ENCODE data around the gene LRMDA.

- no peak for TF ChIP-seq CTCF (IDR thresholded peaks at IDR 0.05)
- no peak for TF ChIP-seq EZH2 (IDR thresholded peaks at IDR 0.05; ENCODE audit: borderline replicate concordance, insufficient read depth, low read depth, low read length, poor library complexity, severe bottlenecking)
Measured at GRCh38 chr10:75772153-75772887, 340.9 kb downstream of the LRMDA start.
